ENCODE measurements around the gene RMC1. TPM values are rescaled to one million over a fixed set of nuclear protein-coding genes. Genes with fewer than 3 reads are reported as not detected.

The RMC1 gene
- total RNA-seq, 3 donors from 2014 or later = 22.2 to 33.0 (median 23.9) TPM

- intact Hi-C loops (cut with DNase I; ENCODE audit: low total_unique reads) = no loop called here
Measured at GRCh38 chr18:23459530-23459921, 43.8 kb upstream of the RMC1 start.

GRCh38 chr18:23460285-23461273, 42.7 kb upstream of the RMC1 start:
- H3K4me1 ChIP-seq = no peaks in the 10 kb centered on the region
- intact Hi-C loops (cut with DNase I; ENCODE audit: low total_unique reads) = loop anchor here (5.0 kb wide), 1 partner anchor 762 kb away; no protein-coding TSS in a partner anchor
- TF ChIP-seq CTCF (IDR thresholded peaks at IDR 0.05) (no peak), POLR2A (IDR thresholded peaks at IDR 0.05) (no peak), POLR2AphosphoS5 (IDR thresholded peaks at IDR 0.05) (no peak)

More at GRCh38 chr18:23459530-23459921, 43.8 kb upstream of the RMC1 start:
- Histone ChIP-seq H3K27me3 (no peaks in the 10 kb centered on the region), H3K4me1 (no peaks in the 10 kb centered on the region), H3K4me3 (no peak overlapping the region), H3K9me3 (no peaks in the 10 kb centered on the region), H3K27ac (no peak overlapping the region), H3K36me3 (no peaks in the 10 kb centered on the region)
- TF ChIP-seq POLR2AphosphoS5 (IDR thresholded peaks at IDR 0.05) (no peak), CTCF (IDR thresholded peaks at IDR 0.05) (no peak), POLR2A (IDR thresholded peaks at IDR 0.05) (no peak)
- DNase-seq (ENCODE audit: low spot score in 2 of 2) = no peak

GRCh38 chr18:23462876-23463275, 40.4 kb upstream of the RMC1 start:
- H3K4me1 ChIP-seq = no peaks in the 10 kb centered on the region
- DNase-seq (ENCODE audit: low spot score in 2 of 2) = no peak
- H3K27ac ChIP-seq = no peak overlapping the region
- no peaks in the 10 kb centered on the region for H3K9me3 ChIP-seq
- TF ChIP-seq POLR2AphosphoS5 (IDR thresholded peaks at IDR 0.05) (no peak), CTCF (IDR thresholded peaks at IDR 0.05) (no peak), POLR2A (IDR thresholded peaks at IDR 0.05) (no peak)
- intact Hi-C loops (cut with DNase I; ENCODE audit: low total_unique reads) = loop anchor here (5.0 kb wide), 1 partner anchor 759 kb away; no protein-coding TSS in a partner anchor
- H3K27me3 ChIP-seq = no peaks in the 10 kb centered on the region
- no peaks in the 10 kb centered on the region for H3K36me3 ChIP-seq
- H3K4me3 ChIP-seq = no peak overlapping the region

More at GRCh38 chr18:23460285-23461273, 42.7 kb upstream of the RMC1 start:
- Histone ChIP-seq H3K36me3 (no peaks in the 10 kb centered on the region), H3K4me3 (no peak overlapping the region), H3K9me3 (no peaks in the 10 kb centered on the region), H3K27ac (no peak overlapping the region), H3K27me3 (no peaks in the 10 kb centered on the region)
- DNase-seq (ENCODE audit: low spot score in 2 of 2) = no peak

- Histone ChIP-seq H3K27ac (no peak overlapping the region), H3K4me3 (no peak overlapping the region), H3K9me3 (no peaks in the 10 kb centered on the region), H3K36me3 (no peaks in the 10 kb centered on the region), H3K4me1 (no peaks in the 10 kb centered on the region), H3K27me3 (no peaks in the 10 kb centered on the region)
- no peak for TF ChIP-seq POLR2AphosphoS5 (IDR thresholded peaks at IDR 0.05)
- TF ChIP-seq CTCF (IDR thresholded peaks at IDR 0.05) = no peak
- TF ChIP-seq POLR2A (IDR thresholded peaks at IDR 0.05) = no peak
- intact Hi-C loops (cut with DNase I; ENCODE audit: low total_unique reads) = no loop called here
- DNase-seq (ENCODE audit: low spot score in 2 of 2) = no peak
Measured at GRCh38 chr18:23468753-23469459, 34.4 kb upstream of the RMC1 start.

All from breast epithelium (tissue), 4 donors.